ENCODE data around the gene TUT1. TPM values are rescaled to one million over a fixed set of nuclear protein-coding genes. Genes with fewer than 3 reads are reported as not detected.
A peak's percentile ranks its signal among the peaks of the same experiment; 100 is the strongest.

TUT1 gene
- total and polyA plus RNA-seq, 7 experiments from 2014 or later: 20.2 to 54.6 (median 35.4) TPM

DNA sequence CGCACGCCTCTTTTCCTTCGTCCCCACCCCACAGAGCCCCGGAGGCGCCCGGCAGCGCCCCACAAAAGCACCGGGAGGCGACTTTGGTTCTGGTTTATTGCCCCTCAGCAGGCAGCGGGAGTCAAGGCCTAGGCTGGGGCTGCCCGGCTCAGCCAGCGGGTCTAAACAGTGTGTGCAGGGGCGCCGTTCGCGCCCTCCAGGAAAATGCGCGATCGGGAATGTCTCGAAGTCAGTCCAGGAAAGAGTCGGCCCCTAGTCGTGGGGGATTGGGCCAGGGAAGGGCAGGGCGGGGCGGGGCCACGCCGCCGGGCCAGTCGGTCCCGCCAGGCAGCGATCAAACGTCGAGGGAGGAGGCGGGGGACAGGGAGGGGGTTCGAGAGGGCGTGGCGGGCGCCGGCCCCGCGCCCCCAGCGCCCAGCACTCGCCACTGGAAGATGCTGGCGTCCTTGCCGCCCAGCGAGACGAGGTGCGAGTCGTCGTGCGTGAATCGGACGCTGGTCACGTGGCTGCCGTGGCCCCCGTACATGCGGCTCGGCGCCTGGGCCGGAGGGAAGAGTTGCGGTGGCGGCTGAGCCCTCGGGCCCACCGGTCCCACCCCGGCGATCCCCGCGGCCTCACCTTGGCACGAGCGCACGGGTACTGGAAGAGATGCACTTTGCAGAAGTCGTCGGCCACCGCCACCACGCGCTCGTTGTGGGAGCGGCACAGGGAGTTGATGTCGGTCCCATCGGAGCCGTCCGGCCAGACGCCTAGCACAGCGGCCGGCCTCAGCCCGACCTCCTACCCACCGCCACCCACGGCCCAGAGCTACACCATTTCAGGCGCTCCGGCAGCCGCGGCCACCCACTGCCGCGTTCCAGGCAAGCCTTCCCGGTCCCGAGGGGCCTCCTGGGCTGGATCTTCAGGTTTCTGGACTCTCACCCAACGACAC lies 11.1 kb upstream of the TUT1 start:
- Histone ChIP-seq H3K27ac (ENCODE audit: low read depth, low read length) (peak overlapping the region; percentile 98), H3K4me1 (ENCODE audit: control insufficient read depth in 2 of 2, insufficient read depth in 2 of 2, low read length in 2 of 2) (peaks cover 15 to 23% of the 10 kb centered on the region in 2 donors), H3K4me3 (ENCODE audit: low read length) (peak overlapping the region; percentile 71), H3K36me3 (ENCODE audit: control insufficient read depth in 2 of 3, insufficient read depth in 3 of 3, low read length in 3 of 3) (peaks cover 11 to 60% (median 18%) of the 10 kb centered on the region in 3 experiments), H3K27me3 (ENCODE audit: control insufficient read depth in 2 of 2, insufficient read depth in 2 of 2, low read length in 2 of 2) (no peaks in the 10 kb centered on the region), H3K9me3 (ENCODE audit: control insufficient read depth in 2 of 3, low read length in 3 of 3) (no peaks in the 10 kb centered on the region)
- ATAC-seq: no peak
- ChIA-PET POLR2A (interaction anchor here (0.9 to 15.2 kb wide), 24 partner anchors 5 to 279 kb away, joined by 3 to 219 read pairs (median 9); partner anchors contain the start of genes B3GAT3, BSCL2, C11orf98 and CSKMT), CTCF (interaction anchor here (0.5 to 1.3 kb wide), 6 partner anchors 9 to 1551 kb away, joined by 3 to 13 read pairs (median 3); partner anchors contain the start of genes ROM1 and TUT1)
- peak in 1 of 9 donors; percentile 28 for DNase-seq
- H3K27ac Mint-ChIP-seq: peak overlapping the region; percentile 90 to 98 (median 97)
- peaks cover 45 to 60% (median 50%) of the 10 kb centered on the region in 7 donors for H3K4me1 Mint-ChIP-seq
- H3K9me3 Mint-ChIP-seq: peaks cover 0 to 1% (median 0%) of the 10 kb centered on the region in 11 donors
- intact Hi-C loops (cut with micrococcal nuclease): loop anchor here in 1 of 2 donors (5.0 kb wide), 1 partner anchor 255 kb away; no protein-coding TSS in a partner anchor
- no peaks in the 10 kb centered on the region for H3K27me3 Mint-ChIP-seq
- H3K36me3 Mint-ChIP-seq: peaks cover 11 to 51% (median 35%) of the 10 kb centered on the region in 5 donors
- H3K4me3 Mint-ChIP-seq: peak overlapping the region; percentile 85 to 99 (median 94)

DNA sequence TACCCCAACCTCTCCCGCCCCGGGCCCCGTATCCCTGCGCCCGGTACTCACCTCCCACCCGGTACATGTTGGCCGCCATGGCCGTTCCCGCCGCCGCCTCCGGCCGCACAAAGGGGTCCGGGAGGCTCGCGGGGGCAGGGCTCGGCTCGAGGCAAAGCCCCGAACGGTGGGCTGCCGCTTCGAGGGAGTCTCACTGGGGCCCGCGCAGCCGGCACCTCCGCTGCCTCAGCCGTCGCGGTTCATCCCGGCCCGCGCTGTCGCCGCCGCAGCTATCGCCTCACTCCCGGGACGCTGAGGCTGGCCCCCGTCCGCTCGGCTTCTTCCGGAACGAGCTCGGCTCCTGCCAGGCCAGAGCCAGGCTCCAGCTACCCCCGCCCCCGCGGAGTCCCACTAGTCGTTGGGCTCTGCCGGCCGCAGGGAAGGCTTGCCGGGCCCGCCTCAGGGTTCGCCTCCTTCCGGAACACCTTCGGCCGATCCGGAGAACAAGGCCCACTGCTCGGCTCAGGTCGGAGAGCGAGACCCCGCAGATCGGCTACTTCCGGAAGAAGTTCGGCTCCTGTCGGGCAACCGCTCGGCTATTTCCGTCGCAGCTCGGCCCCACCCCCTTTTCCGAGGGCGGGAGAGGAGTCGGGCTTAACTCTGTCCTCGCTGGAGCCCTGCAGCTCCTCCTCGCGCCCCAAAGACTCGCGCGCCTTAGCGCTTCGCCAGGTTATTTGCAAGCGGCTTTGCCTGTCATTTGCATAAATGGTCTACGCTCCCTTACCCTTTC lies 10.2 kb upstream of the TUT1 start, which contains the start of gene MTA2:
MTA2 (minus strand) TSS at position 494 of the 769 bp plus-strand sequence; CDS start at position 79, 415 bp downstream.
- peak within 1 kb of the TSS; percentile 85 to 99 (median 94) for H3K4me3 Mint-ChIP-seq
- peak within 1 kb of the TSS; percentile 90 to 98 (median 97) for H3K27ac Mint-ChIP-seq
- DNase-seq (peak; percentile 98 to 100 (median 100)), ATAC-seq (peak; percentile 85)
- H3K36me3 Mint-ChIP-seq: peaks cover 11 to 55% (median 37%) of the 10 kb centered on the region in 5 donors
- no peaks in the 10 kb centered on the region for H3K27me3 ChIP-seq (ENCODE audit: control insufficient read depth in 2 of 2, insufficient read depth in 2 of 2, low read length in 2 of 2)
- H3K4me1 ChIP-seq (ENCODE audit: control insufficient read depth in 2 of 2, insufficient read depth in 2 of 2, low read length in 2 of 2): peaks cover 16 to 23% of the 10 kb centered on the region in 2 donors
- H3K27me3 Mint-ChIP-seq: no peaks in the 10 kb centered on the region
- peaks cover 12 to 60% (median 25%) of the 10 kb centered on the region in 3 experiments for H3K36me3 ChIP-seq (ENCODE audit: control insufficient read depth in 2 of 3, insufficient read depth in 3 of 3, low read length in 3 of 3)
- peaks cover 0 to 1% (median 0%) of the 10 kb centered on the region in 11 donors for H3K9me3 Mint-ChIP-seq
- no peaks in the 10 kb centered on the region for H3K9me3 ChIP-seq (ENCODE audit: control insufficient read depth in 2 of 3, low read length in 3 of 3)
- H3K4me1 Mint-ChIP-seq: peaks cover 43 to 64% (median 54%) of the 10 kb centered on the region in 7 donors
- ChIA-PET POLR2A (interaction anchor here (0.5 to 15.2 kb wide), 29 partner anchors 7 to 280 kb away, joined by 3 to 219 read pairs (median 5); partner anchors contain the start of genes B3GAT3, BSCL2, C11orf98 and CSKMT), CTCF (interaction anchor here (0.6 to 1.3 kb wide), 6 partner anchors 9 to 207 kb away, joined by 3 to 13 read pairs (median 3); partner anchors contain the start of genes ROM1 and TUT1)
- intact Hi-C loops (cut with micrococcal nuclease): loop anchor here (1.0 to 5.0 kb wide), 6 partner anchors 11 to 256 kb away; partner anchors contain the start of genes EML3 (in 1 of the 2), GANAB (in 1 of the 2), HNRNPUL2 (in 1 of the 2) and UBXN1 (in 1 of the 2)
- H3K4me3 ChIP-seq (ENCODE audit: low read length): peak within 1 kb of the TSS; percentile 71
- peak within 1 kb of the TSS; percentile 98 for H3K27ac ChIP-seq (ENCODE audit: low read depth, low read length)

DNA sequence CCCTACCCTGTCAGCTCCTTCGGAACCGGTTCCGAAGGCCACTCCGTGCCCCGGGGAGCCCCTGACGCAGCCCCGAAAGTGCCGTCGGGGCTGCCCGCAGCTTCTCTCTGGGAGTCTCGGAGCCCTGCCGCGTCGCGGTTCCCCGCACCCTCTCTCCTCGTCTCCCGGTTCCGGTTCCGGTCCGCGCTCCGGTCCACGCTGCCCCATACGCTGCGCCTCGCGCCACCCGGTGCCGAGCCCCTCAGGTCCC lies 9.7 kb upstream of the TUT1 start:
- Mint-ChIP-seq H3K9me3 (peaks cover 0 to 1% (median 0%) of the 10 kb centered on the region in 11 donors), H3K36me3 (peaks cover 11 to 56% (median 39%) of the 10 kb centered on the region in 5 donors), H3K4me1 (peaks cover 43 to 64% (median 51%) of the 10 kb centered on the region in 7 donors), H3K4me3 (peak overlapping the region; percentile 85 to 99 (median 94)), H3K27me3 (no peaks in the 10 kb centered on the region), H3K27ac (peak overlapping the region; percentile 90 to 98 (median 97))
- DNase-seq (peak in 1 of 9 donors; percentile 66), ATAC-seq (no peak)
- Histone ChIP-seq H3K9me3 (ENCODE audit: control insufficient read depth in 2 of 3, low read length in 3 of 3) (no peaks in the 10 kb centered on the region), H3K4me1 (ENCODE audit: control insufficient read depth in 2 of 2, insufficient read depth in 2 of 2, low read length in 2 of 2) (peaks cover 19 to 23% of the 10 kb centered on the region in 2 donors), H3K27me3 (ENCODE audit: control insufficient read depth in 2 of 2, insufficient read depth in 2 of 2, low read length in 2 of 2) (no peaks in the 10 kb centered on the region), H3K36me3 (ENCODE audit: control insufficient read depth in 2 of 3, insufficient read depth in 3 of 3, low read length in 3 of 3) (peaks cover 12 to 62% (median 30%) of the 10 kb centered on the region in 3 experiments), H3K27ac (ENCODE audit: low read depth, low read length) (peak overlapping the region; percentile 98), H3K4me3 (ENCODE audit: low read length) (peak overlapping the region; percentile 71)
- CTCF ChIA-PET: interaction anchor here (0.6 to 1.3 kb wide), 4 partner anchors 9 to 95 kb away, joined by 3 to 13 read pairs (median 6); partner anchors contain the start of gene TUT1
- POLR2A ChIA-PET: interaction anchor here (1.0 to 15.2 kb wide), 25 partner anchors 7 to 280 kb away, joined by 3 to 219 read pairs (median 7); partner anchors contain the start of genes B3GAT3, C11orf98, CSKMT and EEF1G
- intact Hi-C loops (cut with micrococcal nuclease): loop anchor here (1.0 to 5.0 kb wide), 6 partner anchors 11 to 256 kb away; partner anchors contain the start of genes EML3 (in 1 of the 2), GANAB (in 1 of the 2), HNRNPUL2 (in 1 of the 2) and UBXN1 (in 1 of the 2)

DNA sequence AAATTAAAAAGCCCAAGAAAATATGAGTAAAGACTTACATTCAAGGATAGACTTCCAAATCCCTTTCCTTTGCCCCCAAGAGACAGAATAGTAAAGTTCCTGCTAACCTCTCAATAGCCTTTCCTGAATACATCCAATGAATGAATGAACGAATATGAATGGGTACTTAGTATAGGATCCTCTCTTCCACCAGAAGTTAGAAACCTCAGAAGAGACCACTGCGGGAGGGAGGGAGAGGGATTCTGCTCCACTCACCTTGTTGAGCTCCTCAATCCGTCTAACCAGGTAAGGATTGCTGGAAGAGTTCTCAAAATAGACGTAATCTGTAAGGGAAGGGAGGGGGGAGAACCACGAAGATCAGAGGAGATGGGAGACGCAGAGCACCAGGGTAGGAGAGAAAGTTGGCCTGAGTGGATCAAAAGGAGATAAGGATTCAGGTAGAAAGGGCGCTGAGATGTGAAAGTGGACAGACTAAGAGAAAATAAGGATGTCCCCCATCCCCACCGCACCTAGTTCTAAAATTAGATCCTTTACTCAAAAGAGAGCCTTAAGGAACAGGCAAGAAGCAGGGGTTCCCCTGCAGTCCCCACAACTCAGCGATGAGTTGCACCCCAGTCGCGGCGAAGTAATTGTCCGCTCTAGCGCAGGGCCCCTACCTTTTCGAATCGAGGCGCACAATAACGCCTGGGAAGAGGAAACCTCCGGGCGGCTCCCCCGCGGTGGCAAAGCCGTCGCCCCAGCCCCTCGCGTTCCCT lies 9.2 kb upstream of the TUT1 start:
- peak overlapping the region; percentile 71 for H3K4me3 ChIP-seq (ENCODE audit: low read length)
- H3K27ac ChIP-seq (ENCODE audit: low read depth, low read length): peak overlapping the region; percentile 98
- Mint-ChIP-seq H3K4me3 (peak overlapping the region; percentile 85 to 99 (median 94)), H3K36me3 (peaks cover 13 to 59% (median 42%) of the 10 kb centered on the region in 5 donors), H3K27me3 (no peaks in the 10 kb centered on the region), H3K4me1 (peaks cover 44 to 66% (median 51%) of the 10 kb centered on the region in 7 donors), H3K27ac (peak overlapping the region; percentile 90 to 98 (median 97)), H3K9me3 (peaks cover 0 to 1% (median 0%) of the 10 kb centered on the region in 11 donors)
- peaks cover 19 to 23% of the 10 kb centered on the region in 2 donors for H3K4me1 ChIP-seq (ENCODE audit: control insufficient read depth in 2 of 2, insufficient read depth in 2 of 2, low read length in 2 of 2)
- H3K27me3 ChIP-seq (ENCODE audit: control insufficient read depth in 2 of 2, insufficient read depth in 2 of 2, low read length in 2 of 2): no peaks in the 10 kb centered on the region
- CTCF ChIA-PET: interaction anchor here (0.6 to 1.7 kb wide), 4 partner anchors 9 to 254 kb away, joined by 3 to 8 read pairs (median 4); partner anchors contain the start of gene TUT1
- peaks cover 12 to 62% (median 35%) of the 10 kb centered on the region in 3 experiments for H3K36me3 ChIP-seq (ENCODE audit: control insufficient read depth in 2 of 3, insufficient read depth in 3 of 3, low read length in 3 of 3)
- intact Hi-C loops (cut with micrococcal nuclease): loop anchor here (1.0 to 5.0 kb wide), 6 partner anchors 12 to 257 kb away; partner anchors contain the start of genes EML3 (in 1 of the 2), GANAB (in 1 of the 2), HNRNPUL2 (in 1 of the 2) and UBXN1 (in 1 of the 2)
- ATAC-seq (no peak), DNase-seq (peak in 3 of 9 donors; percentile 21 to 34 (median 24))
- H3K9me3 ChIP-seq (ENCODE audit: control insufficient read depth in 2 of 3, low read length in 3 of 3): no peaks in the 10 kb centered on the region
- POLR2A ChIA-PET: interaction anchor here (1.0 to 15.2 kb wide), 26 partner anchors 8 to 254 kb away, joined by 3 to 219 read pairs (median 8); partner anchors contain the start of genes B3GAT3, C11orf98, CSKMT and EEF1G

DNA sequence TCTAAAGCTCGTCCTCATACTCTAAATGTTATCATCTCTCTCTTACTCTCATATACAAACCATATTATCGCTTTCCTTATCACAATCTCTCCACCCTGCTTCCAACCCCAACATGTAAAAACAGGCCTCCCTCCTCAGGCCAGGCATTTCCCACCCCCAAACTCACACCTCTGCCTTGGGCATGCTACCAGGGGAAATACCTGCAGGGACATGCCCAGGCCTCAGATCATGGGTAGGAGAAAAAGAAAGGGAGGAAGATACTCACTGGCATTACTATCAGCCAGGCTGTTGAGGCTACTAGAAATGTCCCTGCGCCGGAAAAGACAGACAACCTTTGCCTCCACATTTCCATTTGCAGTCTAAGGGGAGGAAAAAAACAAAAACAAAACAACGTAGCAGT lies 8.6 kb upstream of the TUT1 start:
- Mint-ChIP-seq H3K9me3 (peaks cover 0 to 1% (median 0%) of the 10 kb centered on the region in 11 donors), H3K27ac (peak overlapping the region; percentile 90 to 98 (median 97)), H3K4me3 (peak overlapping the region; percentile 85 to 99 (median 94)), H3K4me1 (peaks cover 45 to 65% (median 55%) of the 10 kb centered on the region in 7 donors), H3K36me3 (peaks cover 16 to 62% (median 47%) of the 10 kb centered on the region in 5 donors), H3K27me3 (no peaks in the 10 kb centered on the region)
- CTCF ChIA-PET: interaction anchor here (0.6 to 1.7 kb wide), 6 partner anchors 8 to 254 kb away, joined by 3 to 8 read pairs (median 4); partner anchors contain the start of gene TUT1
- H3K27me3 ChIP-seq (ENCODE audit: control insufficient read depth in 2 of 2, insufficient read depth in 2 of 2, low read length in 2 of 2): no peaks in the 10 kb centered on the region
- H3K4me3 ChIP-seq (ENCODE audit: low read length): peak overlapping the region; percentile 71
- DNase-seq (no peak), ATAC-seq (no peak)
- H3K9me3 ChIP-seq (ENCODE audit: control insufficient read depth in 2 of 3, low read length in 3 of 3): no peaks in the 10 kb centered on the region
- peak overlapping the region; percentile 98 for H3K27ac ChIP-seq (ENCODE audit: low read depth, low read length)
- peaks cover 19 to 23% of the 10 kb centered on the region in 2 donors for H3K4me1 ChIP-seq (ENCODE audit: control insufficient read depth in 2 of 2, insufficient read depth in 2 of 2, low read length in 2 of 2)
- POLR2A ChIA-PET: interaction anchor here (0.6 to 15.2 kb wide), 26 partner anchors 9 to 255 kb away, joined by 3 to 219 read pairs (median 7); partner anchors contain the start of genes B3GAT3, BSCL2, C11orf98 and CSKMT
- peaks cover 12 to 62% (median 35%) of the 10 kb centered on the region in 3 experiments for H3K36me3 ChIP-seq (ENCODE audit: control insufficient read depth in 2 of 3, insufficient read depth in 3 of 3, low read length in 3 of 3)
- intact Hi-C loops (cut with micrococcal nuclease): loop anchor here (1.0 to 5.0 kb wide), 17 partner anchors 9 to 281 kb away; partner anchors contain the start of genes GANAB (in 2 of the 2), INTS5 (in 2 of the 2), TUT1 (in 2 of the 2) and C11orf98 (in 1 of the 2)

Data from naive thymus-derived CD4-positive, alpha-beta T cell (primary cell).